NB4 (cell line): ENCODE results near the gene ZNF385A.

Experiments
- DNase-seq: peaks from one replicate; pipeline ENCODE4 v3.0.0; 2010; ENCODE audit warnings: low read depth
- H3K4me3 ChIP-seq: one replicate; pipeline ENCODE4 v1.5.1; 2011; ENCODE audit warnings: mild to moderate bottlenecking, low read depth, low read length, moderate library complexity
- CTCF ChIP-seq: IDR thresholded peaks from one replicate; pipeline ENCODE4 v1.5.1; 2012; ENCODE audit warnings: low read depth, low read length
- MAX ChIP-seq: IDR thresholded peaks from 2 replicates; pipeline ENCODE4 v1.6.1; 2011; ENCODE audit warnings: low read depth, low read length
- MYC ChIP-seq: IDR thresholded peaks from 2 replicates; pipeline ENCODE4 v1.6.1; 2011; ENCODE audit warnings: low read depth, low read length
- POLR2A ChIP-seq: IDR thresholded peaks from 2 replicates; pipeline ENCODE4 v1.6.1; 2011; ENCODE audit warnings: mild to moderate bottlenecking; ENCODE audit not compliant: insufficient read length; ENCODE audit errors: extremely low read depth

ZNF385A gene

GRCh38 chr12:54428050-54429013 lies 43.8 kb upstream of the ZNF385A start:
- peak overlapping the region; percentile 22 for H3K4me3 ChIP-seq
- TF ChIP-seq MYC (peak; percentile 57; the same call in 1 of the 2 replicates), POLR2A (no peak), MAX (no peak)
- peak; percentile 99 for DNase-seq

DNA sequence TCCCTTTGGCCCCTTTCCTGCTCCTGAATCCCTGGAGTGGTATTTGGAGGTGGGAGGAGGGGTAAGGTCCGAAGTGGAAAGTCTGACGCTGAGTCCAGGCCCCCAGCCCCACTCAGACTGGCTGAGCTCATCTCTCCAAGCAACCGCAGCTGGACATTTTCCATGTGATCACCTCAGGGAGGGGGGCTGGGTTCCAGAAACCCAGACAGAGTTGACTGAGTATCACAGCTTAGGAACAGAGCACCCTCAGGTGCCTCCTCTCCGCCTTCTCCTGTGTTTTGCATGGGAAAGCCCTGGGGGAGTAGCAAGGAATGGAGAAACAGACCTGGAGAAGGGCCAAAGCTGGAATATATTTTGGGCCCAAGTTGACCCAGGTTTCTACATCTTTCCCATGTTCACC lies 42.6 kb upstream of the ZNF385A start:
- no peak for TF ChIP-seq MAX
- TF ChIP-seq MYC: no peak
- TF ChIP-seq CTCF: no peak
- TF ChIP-seq POLR2A: no peak
- H3K4me3 ChIP-seq: no peak overlapping the region
- DNase-seq: no peak

GRCh38 chr12:54426690-54427089 lies 42.2 kb upstream of the ZNF385A start:
- H3K4me3 ChIP-seq: no peak overlapping the region
- no peak for DNase-seq
- TF ChIP-seq MYC: no peak
- no peak for TF ChIP-seq MAX
- TF ChIP-seq CTCF: no peak
- TF ChIP-seq POLR2A: no peak

GRCh38 chr12:54425702-54426101 lies 41.2 kb upstream of the ZNF385A start:
- no peak for DNase-seq
- TF ChIP-seq MAX (no peak), POLR2A (no peak), MYC (no peak), CTCF (no peak)
- H3K4me3 ChIP-seq: no peak overlapping the region

DNA sequence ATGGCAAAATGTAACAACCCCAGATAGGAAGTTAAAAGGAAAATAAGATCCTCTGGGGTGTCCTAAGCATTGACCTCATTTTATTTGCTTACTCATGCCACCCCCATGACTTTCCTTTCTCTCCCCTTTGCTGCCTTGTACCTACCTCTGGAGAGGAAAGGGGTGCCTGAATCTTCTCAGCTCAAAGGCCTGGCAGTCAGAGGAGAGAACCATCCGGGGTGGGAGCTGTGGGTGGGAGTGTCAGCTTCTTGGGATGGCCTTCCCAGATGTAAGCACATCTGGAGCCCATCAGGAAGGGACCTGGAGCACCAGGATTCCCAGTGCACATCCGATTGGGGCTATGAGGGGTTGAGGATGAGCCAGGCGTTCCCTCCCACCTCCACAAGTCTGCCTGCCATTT lies 39.7 kb upstream of the ZNF385A start:
- DNase-seq: no peak
- H3K4me3 ChIP-seq: no peak overlapping the region
- TF ChIP-seq MYC (no peak), POLR2A (no peak), MAX (no peak), CTCF (no peak)

- no peak overlapping the region for H3K4me3 ChIP-seq
- TF ChIP-seq MAX (no peak), MYC (no peak), POLR2A (no peak)
- no peak for DNase-seq
These were observed 39.2 kb upstream of the ZNF385A start for GRCh38 chr12:54423816-54424150.

GRCh38 chr12:54421879-54422250 lies 37.3 kb upstream of the ZNF385A start:
- no peak for DNase-seq
- TF ChIP-seq MAX (no peak), CTCF (no peak), POLR2A (no peak), MYC (no peak)
- H3K4me3 ChIP-seq: no peak overlapping the region
